ENCODE data around the gene BMP8B. TPM values are rescaled to one million over a fixed set of nuclear protein-coding genes. Genes with fewer than 3 reads are reported as not detected.

Gene BMP8B
- total and polyA plus RNA-seq, 4 donors: 0.08 to 0.19 (median 0.18) TPM

GRCh38 chr1:39752703-39753102 is 36.0 kb downstream of the BMP8B start (continued):
- TF ChIP-seq, protein P1, sequence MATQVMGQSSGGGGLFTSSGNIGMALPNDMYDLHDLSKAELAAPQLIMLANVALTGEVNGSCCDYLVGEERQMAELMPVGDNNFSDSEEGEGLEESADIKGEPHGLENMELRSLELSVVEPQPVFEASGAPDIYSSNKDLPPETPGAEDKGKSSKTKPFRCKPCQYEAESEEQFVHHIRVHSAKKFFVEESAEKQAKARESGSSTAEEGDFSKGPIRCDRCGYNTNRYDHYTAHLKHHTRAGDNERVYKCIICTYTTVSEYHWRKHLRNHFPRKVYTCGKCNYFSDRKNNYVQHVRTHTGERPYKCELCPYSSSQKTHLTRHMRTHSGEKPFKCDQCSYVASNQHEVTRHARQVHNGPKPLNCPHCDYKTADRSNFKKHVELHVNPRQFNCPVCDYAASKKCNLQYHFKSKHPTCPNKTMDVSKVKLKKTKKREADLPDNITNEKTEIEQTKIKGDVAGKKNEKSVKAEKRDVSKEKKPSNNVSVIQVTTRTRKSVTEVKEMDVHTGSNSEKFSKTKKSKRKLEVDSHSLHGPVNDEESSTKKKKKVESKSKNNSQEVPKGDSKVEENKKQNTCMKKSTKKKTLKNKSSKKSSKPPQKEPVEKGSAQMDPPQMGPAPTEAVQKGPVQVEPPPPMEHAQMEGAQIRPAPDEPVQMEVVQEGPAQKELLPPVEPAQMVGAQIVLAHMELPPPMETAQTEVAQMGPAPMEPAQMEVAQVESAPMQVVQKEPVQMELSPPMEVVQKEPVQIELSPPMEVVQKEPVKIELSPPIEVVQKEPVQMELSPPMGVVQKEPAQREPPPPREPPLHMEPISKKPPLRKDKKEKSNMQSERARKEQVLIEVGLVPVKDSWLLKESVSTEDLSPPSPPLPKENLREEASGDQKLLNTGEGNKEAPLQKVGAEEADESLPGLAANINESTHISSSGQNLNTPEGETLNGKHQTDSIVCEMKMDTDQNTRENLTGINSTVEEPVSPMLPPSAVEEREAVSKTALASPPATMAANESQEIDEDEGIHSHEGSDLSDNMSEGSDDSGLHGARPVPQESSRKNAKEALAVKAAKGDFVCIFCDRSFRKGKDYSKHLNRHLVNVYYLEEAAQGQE (IDR thresholded peaks at IDR 0.05): no peak

GRCh38 chr1:39751595-39751994 is 37.1 kb downstream of the BMP8B start:
- peaks cover 15 to 85% (median 68%) of the 10 kb centered on the region in 4 donors for H3K36me3 ChIP-seq (ENCODE audit: control insufficient read depth in 4 of 4, insufficient read depth in 3 of 4, low read depth in 1 of 4, low read length in 3 of 4)
- no peaks in the 10 kb centered on the region for H3K27me3 ChIP-seq (ENCODE audit: control insufficient read depth in 4 of 4, insufficient read depth in 4 of 4, low read length in 3 of 4)
- H3K4me1 ChIP-seq (ENCODE audit: control insufficient read depth in 4 of 4, insufficient read depth in 4 of 4, low read length in 3 of 4): no peaks in the 10 kb centered on the region
- H3K27ac ChIP-seq (ENCODE audit: low read depth in 1 of 2, low read length in 2 of 2): no peak overlapping the region
- 97% methylated on average over 7 of the region's 7 CpGs for WGBS
- H3K4me3 ChIP-seq (ENCODE audit: low read depth in 1 of 3, low read length in 3 of 3): no peak overlapping the region
- TF ChIP-seq YY1 (IDR thresholded peaks at IDR 0.05): no peak
- TF ChIP-seq MAX (IDR thresholded peaks at IDR 0.05): no peak
- TF ChIP-seq EGR1 (IDR thresholded peaks at IDR 0.05; ENCODE audit: low read depth in 2 of 2): no peak
- no peak for DNase-seq (ENCODE audit: low spot score)
- no peak overlapping the region for H3K9ac ChIP-seq (ENCODE audit: low read depth in 1 of 2, low read length in 2 of 2)
- no peaks in the 10 kb centered on the region for H3K9me3 ChIP-seq (ENCODE audit: control insufficient read depth in 4 of 4, low read length in 3 of 4)

GRCh38 chr1:39745016-39745670 is 43.5 kb downstream of the BMP8B start:
- no peak overlapping the region for H3K27ac ChIP-seq (ENCODE audit: low read depth in 1 of 2, low read length in 2 of 2)
- H3K36me3 ChIP-seq (ENCODE audit: control insufficient read depth in 4 of 4, insufficient read depth in 3 of 4, low read depth in 1 of 4, low read length in 3 of 4): peaks cover 10 to 77% (median 68%) of the 10 kb centered on the region in 4 donors
- no peaks in the 10 kb centered on the region for H3K9me3 ChIP-seq (ENCODE audit: control insufficient read depth in 4 of 4, low read length in 3 of 4)
- no peak overlapping the region for H3K4me3 ChIP-seq (ENCODE audit: low read depth in 1 of 3, low read length in 3 of 3)
- H3K4me1 ChIP-seq (ENCODE audit: control insufficient read depth in 4 of 4, insufficient read depth in 4 of 4, low read length in 3 of 4): peaks cover 0 to 4% (median 2%) of the 10 kb centered on the region in 4 donors
- WGBS: 96% methylated on average over 16 of the region's 16 CpGs
- TF ChIP-seq RAD21 (IDR thresholded peaks at IDR 0.05) (no peak), ATF3 (IDR thresholded peaks at IDR 0.05) (no peak), NR2F2 (IDR thresholded peaks at IDR 0.05) (no peak), HNF4A (conservative IDR thresholded peaks at IDR 0.05) (no peak)
- TF ChIP-seq, protein P2, sequence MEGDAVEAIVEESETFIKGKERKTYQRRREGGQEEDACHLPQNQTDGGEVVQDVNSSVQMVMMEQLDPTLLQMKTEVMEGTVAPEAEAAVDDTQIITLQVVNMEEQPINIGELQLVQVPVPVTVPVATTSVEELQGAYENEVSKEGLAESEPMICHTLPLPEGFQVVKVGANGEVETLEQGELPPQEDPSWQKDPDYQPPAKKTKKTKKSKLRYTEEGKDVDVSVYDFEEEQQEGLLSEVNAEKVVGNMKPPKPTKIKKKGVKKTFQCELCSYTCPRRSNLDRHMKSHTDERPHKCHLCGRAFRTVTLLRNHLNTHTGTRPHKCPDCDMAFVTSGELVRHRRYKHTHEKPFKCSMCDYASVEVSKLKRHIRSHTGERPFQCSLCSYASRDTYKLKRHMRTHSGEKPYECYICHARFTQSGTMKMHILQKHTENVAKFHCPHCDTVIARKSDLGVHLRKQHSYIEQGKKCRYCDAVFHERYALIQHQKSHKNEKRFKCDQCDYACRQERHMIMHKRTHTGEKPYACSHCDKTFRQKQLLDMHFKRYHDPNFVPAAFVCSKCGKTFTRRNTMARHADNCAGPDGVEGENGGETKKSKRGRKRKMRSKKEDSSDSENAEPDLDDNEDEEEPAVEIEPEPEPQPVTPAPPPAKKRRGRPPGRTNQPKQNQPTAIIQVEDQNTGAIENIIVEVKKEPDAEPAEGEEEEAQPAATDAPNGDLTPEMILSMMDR (IDR thresholded peaks at IDR 0.05; ENCODE audit: low read depth, low read length, missing input control): no peak
- H3K9ac ChIP-seq (ENCODE audit: low read depth in 1 of 2, low read length in 2 of 2): no peak overlapping the region
- H3K27me3 ChIP-seq (ENCODE audit: control insufficient read depth in 4 of 4, insufficient read depth in 4 of 4, low read length in 3 of 4): no peaks in the 10 kb centered on the region
- DNase-seq (ENCODE audit: low spot score): no peak

Data from liver (tissue), 9 donors.